WTC11 (cell line): ENCODE data around the gene COX6B1.

ENCODE experiments used
- CTCF ChIP-seq: fragments of 200-600 bp; IDR thresholded peaks from 2 replicates; pipeline ENCODE4 v1.8.0; 2022; ENCODE audit warnings: antibody characterized with exemption
- ELF4 ChIP-seq: sonication (generic); formaldehyde crosslinking; IDR thresholded peaks from 2 replicates; pipeline ENCODE4 v1.8.1; 2022; ENCODE audit warnings: low read depth, mild to moderate bottlenecking, moderate library complexity, missing genetic modification reagents
- FOXJ3 ChIP-seq: sonication (generic); formaldehyde crosslinking; IDR thresholded peaks from 2 replicates; pipeline ENCODE4 v1.9.0; 2021; ENCODE audit warnings: missing genetic modification reagents, mild to moderate bottlenecking, borderline replicate concordance
- KAT7 ChIP-seq: sonication (generic); formaldehyde crosslinking; IDR thresholded peaks from 2 replicates; pipeline ENCODE4 v1.8.1; 2023; ENCODE audit warnings: missing genetic modification reagents, mild to moderate bottlenecking, borderline replicate concordance
- MXD4 ChIP-seq: fragments of 250-450 bp; sonication (Bioruptor Pico); IDR thresholded peaks from 2 replicates; pipeline ENCODE4 v1.8.0; 2021; ENCODE audit warnings: mild to moderate bottlenecking, moderate library complexity, borderline replicate concordance

DNA sequence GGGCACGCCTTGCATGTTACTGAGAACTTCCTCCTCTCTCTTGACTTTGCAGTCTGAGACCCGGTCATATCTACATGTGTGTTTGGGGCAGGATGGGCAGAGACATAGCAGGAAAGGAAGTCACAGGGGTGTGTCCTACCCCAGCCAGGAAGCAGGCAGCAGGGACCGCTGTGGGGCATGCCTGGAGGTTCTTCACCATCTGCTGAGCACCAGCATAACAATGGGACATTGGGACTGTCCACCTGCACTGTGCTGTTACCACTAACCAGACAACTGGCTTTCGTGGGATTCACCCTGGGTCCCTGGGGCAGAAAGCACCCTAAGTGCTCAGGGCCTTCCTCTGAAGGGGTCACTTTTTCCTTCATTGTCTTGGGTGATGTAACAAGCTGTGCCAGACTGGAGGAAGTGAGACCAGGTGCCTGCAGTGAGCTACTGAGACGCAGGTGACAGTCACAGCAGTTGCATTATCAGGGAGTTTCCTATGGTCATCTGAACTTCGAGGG is 38.2 kb upstream of the COX6B1 start:
- TF ChIP-seq CTCF (no peak), FOXJ3 (CRISPR knock-in tag) (no peak), MXD4 (CRISPR knock-in tag) (no peak), ELF4 (CRISPR knock-in tag) (no peak), KAT7 (CRISPR knock-in tag) (no peak)
